SU-DHL-6 (cell line): Measurements from ENCODE around the gene PSAPL1.

Source experiments
- H2AFZ ChIP-seq: fragments of 200-600 bp; sonication (generic); 2 replicates; pipeline ENCODE4 v1.6.1; 2014; ENCODE audit warnings: low read depth, mild to moderate bottlenecking, moderate library complexity, mixed read lengths, antibody characterized with exemption, low read length; ENCODE audit not compliant: severe bottlenecking
- H3F3A ChIP-seq: fragments of 200-600 bp; shearing (Covaris generic); 2 replicates; pipeline ENCODE4 v1.6.0; 2016; ENCODE audit warnings: antibody characterized with exemption, mild to moderate bottlenecking; ENCODE audit not compliant: insufficient read depth
- H3K27ac ChIP-seq: fragments of 200-600 bp; sonication (generic); 2 replicates; pipeline ENCODE4 v1.5.1; 2016; ENCODE audit warnings: low read depth, mild to moderate bottlenecking, low read length, moderate library complexity, mixed read lengths
- H3K27me3 ChIP-seq: fragments of 200-600 bp; sonication (generic), shearing (Covaris generic); 2 replicates; pipeline ENCODE4 v1.6.0; 2014; ENCODE audit warnings: mild to moderate bottlenecking, low read length
- H3K36me3 ChIP-seq: fragments of 200-600 bp; sonication (generic); 2 replicates; pipeline ENCODE4 v1.6.1; 2014; ENCODE audit warnings: mild to moderate bottlenecking, low read length, mixed read lengths
- H3K4me2 ChIP-seq: fragments of 300-600, 200-600 bp; shearing (Covaris generic), sonication (generic); 2 replicates; pipeline ENCODE4 v1.6.0; 2014; ENCODE audit warnings: low read length, low read depth, mild to moderate bottlenecking; ENCODE audit not compliant: poor library complexity, severe bottlenecking
- H3K4me3 ChIP-seq: fragments of 200-600 bp; sonication (generic); 2 replicates; pipeline ENCODE4 v1.5.1; 2014; ENCODE audit warnings: antibody characterized with exemption, low read length, mild to moderate bottlenecking, mixed read lengths; ENCODE audit not compliant: insufficient read depth, poor library complexity, severe bottlenecking
- H3K79me2 ChIP-seq: fragments of 200-600 bp; sonication (generic); 2 replicates; pipeline ENCODE4 v1.6.1; 2014; ENCODE audit warnings: mild to moderate bottlenecking, low read length, moderate library complexity; ENCODE audit not compliant: insufficient read depth
- H3K9ac ChIP-seq: fragments of 200-600 bp; sonication (generic); 2 replicates; pipeline ENCODE4 v1.7.0; 2014; ENCODE audit warnings: mild to moderate bottlenecking, low read length
- H3K9me2 ChIP-seq: fragments of 200-600 bp; sonication (generic); replicated peaks from 2 replicates; pipeline ENCODE4 v1.6.1; 2014; ENCODE audit warnings: low read length; ENCODE audit not compliant: insufficient read depth
- H3K9me3 ChIP-seq: fragments of 200-600 bp; sonication (generic); 2 replicates; pipeline ENCODE4 v1.6.1; 2014; ENCODE audit warnings: low read length, mixed read lengths; ENCODE audit not compliant: insufficient read depth
- H4K20me1 ChIP-seq: fragments of 200-600 bp; sonication (generic); 2 replicates; pipeline ENCODE4 v1.6.1; 2014; ENCODE audit warnings: low read depth, mild to moderate bottlenecking, antibody characterized with exemption, low read length, moderate library complexity, mixed read lengths
- EZH2phosphoT487 ChIP-seq: fragments of 200-600 bp; sonication (generic), shearing (Covaris generic); conservative IDR thresholded peaks from 2 replicates; pipeline ENCODE4 v1.6.1; 2018; ENCODE audit warnings: mild to moderate bottlenecking, antibody characterized with exemption, low read length, moderate library complexity, mixed read lengths
- TF ChIP-seq, protein P1 (sequence below): fragments of 200-600 bp; sonication (generic); IDR thresholded peaks from one replicate; pipeline ENCODE4 v1.5.1; 2017; ENCODE audit warnings: antibody characterized with exemption, mild to moderate bottlenecking, low read length, moderate library complexity; ENCODE audit not compliant: insufficient read depth, poor library complexity, severe bottlenecking

The PSAPL1 gene

DNA sequence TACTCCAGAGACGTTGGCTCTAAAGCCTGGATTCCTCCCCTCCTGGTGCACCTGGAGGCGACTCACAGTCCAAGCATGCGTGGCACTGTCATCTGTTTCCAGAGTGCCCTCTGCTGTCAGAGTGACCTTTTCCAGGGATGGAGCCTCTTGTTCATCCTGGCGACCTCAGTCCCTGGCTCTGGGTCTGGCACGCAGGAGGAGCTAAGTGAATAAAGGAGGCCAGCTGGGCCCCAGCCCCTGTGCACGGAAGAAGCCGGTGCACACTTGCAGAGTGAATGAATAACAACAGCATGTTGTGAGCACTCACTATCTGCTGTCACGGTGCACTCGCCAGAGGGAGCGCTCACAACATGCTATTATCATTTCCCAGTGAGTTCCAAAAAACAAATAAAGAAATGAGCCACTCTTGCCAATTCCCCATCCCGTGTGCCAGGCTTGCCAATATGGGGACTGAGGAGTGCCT lies 27.8 kb upstream of the PSAPL1 start:
- no peak overlapping the region for H3K4me2 ChIP-seq
- no peak for TF ChIP-seq EZH2phosphoT487
- TF ChIP-seq, protein P1, sequence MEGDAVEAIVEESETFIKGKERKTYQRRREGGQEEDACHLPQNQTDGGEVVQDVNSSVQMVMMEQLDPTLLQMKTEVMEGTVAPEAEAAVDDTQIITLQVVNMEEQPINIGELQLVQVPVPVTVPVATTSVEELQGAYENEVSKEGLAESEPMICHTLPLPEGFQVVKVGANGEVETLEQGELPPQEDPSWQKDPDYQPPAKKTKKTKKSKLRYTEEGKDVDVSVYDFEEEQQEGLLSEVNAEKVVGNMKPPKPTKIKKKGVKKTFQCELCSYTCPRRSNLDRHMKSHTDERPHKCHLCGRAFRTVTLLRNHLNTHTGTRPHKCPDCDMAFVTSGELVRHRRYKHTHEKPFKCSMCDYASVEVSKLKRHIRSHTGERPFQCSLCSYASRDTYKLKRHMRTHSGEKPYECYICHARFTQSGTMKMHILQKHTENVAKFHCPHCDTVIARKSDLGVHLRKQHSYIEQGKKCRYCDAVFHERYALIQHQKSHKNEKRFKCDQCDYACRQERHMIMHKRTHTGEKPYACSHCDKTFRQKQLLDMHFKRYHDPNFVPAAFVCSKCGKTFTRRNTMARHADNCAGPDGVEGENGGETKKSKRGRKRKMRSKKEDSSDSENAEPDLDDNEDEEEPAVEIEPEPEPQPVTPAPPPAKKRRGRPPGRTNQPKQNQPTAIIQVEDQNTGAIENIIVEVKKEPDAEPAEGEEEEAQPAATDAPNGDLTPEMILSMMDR = no peak

DNA sequence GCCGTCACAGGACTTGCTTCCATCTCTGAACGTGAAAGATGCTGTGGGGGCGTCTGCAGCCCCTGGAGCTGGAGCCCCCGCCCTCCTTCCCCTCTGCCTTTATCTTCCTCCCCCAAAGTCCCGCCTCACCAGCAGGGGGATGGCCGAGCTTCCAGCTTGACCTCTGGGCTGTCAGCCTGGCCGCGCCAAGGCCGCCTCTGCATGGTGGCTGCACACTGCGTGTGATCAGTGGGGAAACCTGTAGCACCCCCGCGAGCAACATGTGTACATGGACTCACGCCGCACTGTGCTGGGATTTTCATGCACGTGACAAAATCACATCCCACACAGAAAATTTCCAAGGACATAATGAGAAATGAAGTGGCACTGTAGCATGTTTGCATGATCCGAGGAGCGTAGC lies 26.5 kb upstream of the PSAPL1 start:
- no peaks in the 10 kb centered on the region for H3F3A ChIP-seq
- H3K9ac ChIP-seq = no peak overlapping the region
- no peaks in the 10 kb centered on the region for H3K27me3 ChIP-seq
- no peak overlapping the region for H3K4me2 ChIP-seq
- no peaks in the 10 kb centered on the region for H3K9me2 ChIP-seq
- TF ChIP-seq EZH2phosphoT487 = no peak
- TF ChIP-seq, protein P1 = no peak
- H4K20me1 ChIP-seq = no peaks in the 10 kb centered on the region
- H3K79me2 ChIP-seq = no peaks in the 10 kb centered on the region
- H3K4me3 ChIP-seq = no peak overlapping the region
- no peak overlapping the region for H2AFZ ChIP-seq
- no peaks in the 10 kb centered on the region for H3K36me3 ChIP-seq
- no peaks in the 10 kb centered on the region for H3K9me3 ChIP-seq
- H3K27ac ChIP-seq = no peak overlapping the region

More for the DNA sequence above, 27.8 kb upstream of the PSAPL1 start:
- Histone ChIP-seq H4K20me1 (no peaks in the 10 kb centered on the region), H3K79me2 (no peaks in the 10 kb centered on the region), H3K4me3 (no peak overlapping the region), H3K9ac (no peak overlapping the region), H3K27ac (no peak overlapping the region), H3K36me3 (no peaks in the 10 kb centered on the region), H3K27me3 (no peaks in the 10 kb centered on the region), H3K9me2 (no peaks in the 10 kb centered on the region), H2AFZ (no peak overlapping the region), H3F3A (no peaks in the 10 kb centered on the region), H3K9me3 (no peaks in the 10 kb centered on the region)

DNA sequence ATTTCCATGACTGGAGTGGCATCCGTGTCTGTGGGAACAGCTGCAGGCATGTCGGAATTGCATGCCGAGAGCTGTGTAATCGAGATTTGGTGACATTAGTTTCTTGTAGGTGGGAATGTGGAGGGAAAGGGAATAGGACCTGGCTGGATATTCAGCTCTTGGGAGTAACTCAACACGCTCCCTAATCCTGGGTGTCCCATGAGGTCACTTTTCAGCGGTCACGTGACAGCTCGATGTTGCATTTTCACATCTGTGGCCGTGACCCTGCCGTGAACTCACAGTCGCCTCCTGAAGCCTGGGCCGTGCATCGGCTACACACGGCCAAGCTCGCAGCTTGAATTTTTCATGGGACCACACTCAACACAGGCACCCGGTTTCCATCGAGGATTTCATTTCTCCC lies 25.8 kb upstream of the PSAPL1 start:
- Histone ChIP-seq H3K79me2 (no peaks in the 10 kb centered on the region), H3K9me2 (no peaks in the 10 kb centered on the region), H3K4me2 (no peak overlapping the region), H2AFZ (no peak overlapping the region), H3K36me3 (no peaks in the 10 kb centered on the region), H3K9ac (no peak overlapping the region), H3F3A (no peaks in the 10 kb centered on the region), H3K4me3 (no peak overlapping the region), H4K20me1 (no peaks in the 10 kb centered on the region), H3K9me3 (no peaks in the 10 kb centered on the region), H3K27me3 (no peaks in the 10 kb centered on the region), H3K27ac (no peak overlapping the region)
- TF ChIP-seq, protein P1 = no peak
- no peak for TF ChIP-seq EZH2phosphoT487
